GM12878 (cell line): Measurements from ENCODE around the gene DEUP1. TPM values are rescaled to one million over a fixed set of nuclear protein-coding genes. Genes with fewer than 3 reads are reported as not detected.

Experiments
- ATAC-seq: fragments of 200-7000 bp; cut with Tn5 transposase; 3 replicates; pipeline ENCODE4 v1.9.1; 2020; ENCODE audit warnings: mild to moderate bottlenecking, moderate library complexity
- BruUV-seq: library from RNA; stranded (reverse); fragments of 400-500 nt; replicated peaks from 2 replicates; lab custom pipeline; 2021; lab: Mats Ljungman, UMichigan
- CTCF ChIA-PET: fragments of 300-600 bp; sonication (Branson Sonifier 250); formaldehyde crosslinking; extraction: SDS; loops from one replicate; lab custom pipeline; 2021; ENCODE audit warnings: inconsistent platforms; lab: Yijun Ruan, JAX
- POLR2A ChIA-PET: fragments of 350-600 bp; formaldehyde crosslinking; extraction: SDS; loops from one replicate; lab custom pipeline; 2021; ENCODE audit warnings: inconsistent platforms; lab: Charles Lee
- RAD21 ChIA-PET: fragments of 300-600 bp; sonication (Branson Sonifier 250); formaldehyde crosslinking; loops from one replicate; lab custom pipeline; 2023; ENCODE audit warnings: antibody characterized with exemption; ENCODE audit not compliant: unreplicated experiment; lab: Charles Lee
- SMC1A ChIA-PET: fragments of 300-600 bp; sonication (Branson Sonifier 250); formaldehyde crosslinking; loops from one replicate; lab custom pipeline; 2023; ENCODE audit not compliant: unreplicated experiment, uncharacterized antibody; lab: Charles Lee
- DNase-seq: peaks from one replicate; pipeline ENCODE4 v3.0.0-alpha.2; 2011; ENCODE audit warnings: low read depth, low spot score
- FAIRE-seq: peaks from 3 replicates; lab custom pipeline; 2011; peaks lifted over from hg19 to GRCh38; lab: Jason Lieb, UNC
- H2AFZ ChIP-seq: 2 replicates; pipeline ENCODE4 v1.6.0; 2011; ENCODE audit warnings: low read depth, low read length, control low read depth; ENCODE audit not compliant: control insufficient read depth
- H3K27ac ChIP-seq: 2 replicates; pipeline ENCODE4 v1.5.1; 2011; ENCODE audit warnings: control low read depth; ENCODE audit not compliant: control insufficient read depth, insufficient read depth
- H3K27me3 ChIP-seq, 2 experiments: replicated peaks in 1 of 2; 2 replicates each; pipeline versions ENCODE4 v1.6.0 to v1.6.1; 2011; ENCODE audit warnings: low read length in 1 of 2; ENCODE audit not compliant: control insufficient read depth in 2 of 2, insufficient read depth in 2 of 2
- H3K36me3 ChIP-seq, 2 experiments: 2 replicates each; pipeline ENCODE4 v1.5.1; 2011; ENCODE audit warnings: low read length in 1 of 2; ENCODE audit not compliant: control insufficient read depth in 2 of 2, insufficient read depth in 2 of 2
- H3K4me1 ChIP-seq: 2 replicates; pipeline ENCODE4 v1.6.1; 2011; ENCODE audit warnings: mild to moderate bottlenecking, low read length, moderate library complexity, mixed read lengths; ENCODE audit not compliant: control insufficient read depth, insufficient read depth
- H3K4me2 ChIP-seq: 2 replicates; pipeline ENCODE4 v1.6.0; 2011; ENCODE audit warnings: control low read depth; ENCODE audit not compliant: control insufficient read depth, insufficient read depth
- H3K4me3 ChIP-seq: fragments of 200-600 bp; sonication (generic); 2 replicates; pipeline ENCODE4 v1.5.1; 2016
- H3K79me2 ChIP-seq: 2 replicates; pipeline ENCODE4 v1.6.0; 2011; ENCODE audit warnings: low read length; ENCODE audit not compliant: control insufficient read depth, insufficient read depth
- H3K9ac ChIP-seq: 2 replicates; pipeline ENCODE4 v1.8.0; 2011; ENCODE audit warnings: low read length, control low read depth, mixed read lengths; ENCODE audit not compliant: control insufficient read depth, insufficient read depth
- H3K9me3 ChIP-seq: replicated peaks from 3 replicates; pipeline ENCODE4 v1.5.1; 2011; ENCODE audit warnings: mild to moderate bottlenecking, low read length; ENCODE audit not compliant: control insufficient read depth, insufficient read depth
- H4K20me1 ChIP-seq: 2 replicates; pipeline ENCODE4 v1.6.0; 2011; ENCODE audit not compliant: control insufficient read depth, insufficient read depth
- CTCF ChIP-seq, 3 experiments: IDR thresholded peaks in 2 of 3; conservative IDR thresholded peaks in 1 of 3; 2 replicates each; pipeline ENCODE4 v1.5.1; 2011; ENCODE audit warnings: low read depth in 3 of 3, low read length in 3 of 3, mild to moderate bottlenecking in 3 of 3, control low read depth in 2 of 3, moderate library complexity in 2 of 3, inconsistent platforms in 1 of 3, mixed read lengths in 1 of 3; ENCODE audit not compliant: control insufficient read depth in 2 of 3, insufficient read depth in 1 of 3; ENCODE audit errors: extremely low read depth in 1 of 3
- LARP7 ChIP-seq: fragments of 450-650 bp; IDR thresholded peaks from 2 replicates; pipeline ENCODE4 v1.6.1; 2017; ENCODE audit warnings: mild to moderate bottlenecking
- MEF2A ChIP-seq: IDR thresholded peaks from 2 replicates; pipeline ENCODE4 v1.6.1; 2011; ENCODE audit warnings: low read depth, mild to moderate bottlenecking, low read length, moderate library complexity; ENCODE audit not compliant: insufficient read depth
- MTA3 ChIP-seq: IDR thresholded peaks from 2 replicates; pipeline ENCODE4 v1.6.1; 2012; ENCODE audit warnings: low read length, inconsistent platforms, borderline replicate concordance
- MYB ChIP-seq: fragments of 150-350 bp; IDR thresholded peaks from 2 replicates; pipeline ENCODE4 v1.6.1; 2014; ENCODE audit warnings: mild to moderate bottlenecking, low read depth, low read length, borderline replicate concordance
- RAD21 ChIP-seq: IDR thresholded peaks from 2 replicates; pipeline ENCODE4 v1.6.1; 2011; ENCODE audit warnings: mild to moderate bottlenecking, low read depth, low read length, moderate library complexity; ENCODE audit not compliant: insufficient read depth
- RB1 ChIP-seq: fragments of 450-650 bp; formaldehyde crosslinking; IDR thresholded peaks from 2 replicates; pipeline ENCODE4 v1.6.1; 2017; ENCODE audit warnings: mild to moderate bottlenecking, borderline replicate concordance
- TARDBP ChIP-seq: IDR thresholded peaks from 2 replicates; pipeline ENCODE4 v1.6.1; 2016; ENCODE audit warnings: borderline replicate concordance
- ZBTB4 ChIP-seq: fragments of 450-650 bp; formaldehyde crosslinking; IDR thresholded peaks from 2 replicates; pipeline ENCODE4 v1.4.0; 2022; ENCODE audit warnings: mild to moderate bottlenecking, moderate library complexity
- WGBS: methylation state at CpG from one replicate; pipeline ENCODE4 v1.1.6; 2016; ENCODE audit warnings: low lambda C conversion rate; ENCODE audit not compliant: insufficient replicate concordance, insufficient coverage; ENCODE audit errors: missing lambda C conversion rate; 5-methylcytosine and 5-hydroxymethylcytosine counted together
- in situ Hi-C: fragments of 300-500 bp; cut with MboI; formaldehyde crosslinking; loops from 9 replicates; pipeline ENCODE4 v1.14.3; 2018; ENCODE audit warnings: mixed read lengths
- intact Hi-C: fragments of 100-400 bp; cut with micrococcal nuclease; formaldehyde crosslinking; loops from one replicate; pipeline ENCODE4 v1.14.2; 2022; ENCODE audit not compliant: unreplicated experiment
- polyA plus RNA-seq, 11 experiments: library from polyadenylated mRNA; depleted of rRNA in 4 of 11; unstranded in 6 of 11; stranded (reverse) in 5 of 11; fragments of >200 nt; fragmentation: Nextera tagmentation in 4 of 11; fragmentation: Illumina TruSeq in 1 of 11; extraction: Ambion mirVana in 4 of 11; extraction: Trizol in 1 of 11; gene quantifications; 1 replicate in 1 of 11; 2 replicates in 10 of 11; pipeline versions ENCODE4 v1.2.1 to v1.2.3, GENCODE V29; 2011 to 2016; ENCODE audit warnings: inconsistent platforms in 2 of 11, missing spikeins in 2 of 11, low read depth in 1 of 11
- total RNA-seq, 4 experiments: library from RNA; depleted of rRNA in 3 of 4; stranded (reverse); fragments of >200 nt in 3 of 4; fragmentation: Illumina TruSeq in 1 of 4; extraction: Trizol in 1 of 4; gene quantifications; 2 replicates each; pipeline versions ENCODE4 v1.2.1 to v1.2.3, GENCODE V29; 2013 to 2021
- TF ChIP-seq, protein P1 (sequence below): fragments of 450-650 bp; IDR thresholded peaks from 2 replicates; pipeline ENCODE4 v1.6.1; 2017; ENCODE audit warnings: mild to moderate bottlenecking
- TF ChIP-seq, protein P2 (sequence below): IDR thresholded peaks from 2 replicates; pipeline ENCODE4 v1.6.1; 2012; ENCODE audit warnings: low read depth, low read length, improper control_type of control experiment
- TF ChIP-seq, protein P3 (sequence below): fragments of 450-650 bp; IDR thresholded peaks from 2 replicates; pipeline ENCODE4 v1.6.1; 2014; ENCODE audit warnings: mild to moderate bottlenecking

The DEUP1 gene
- total and polyA plus RNA-seq, 10 of the 15 experiments (the other 5 are each of a cell fraction or from before 2014, with no cell fraction given) = 0.12 TPM; not detected in 9

DNA sequence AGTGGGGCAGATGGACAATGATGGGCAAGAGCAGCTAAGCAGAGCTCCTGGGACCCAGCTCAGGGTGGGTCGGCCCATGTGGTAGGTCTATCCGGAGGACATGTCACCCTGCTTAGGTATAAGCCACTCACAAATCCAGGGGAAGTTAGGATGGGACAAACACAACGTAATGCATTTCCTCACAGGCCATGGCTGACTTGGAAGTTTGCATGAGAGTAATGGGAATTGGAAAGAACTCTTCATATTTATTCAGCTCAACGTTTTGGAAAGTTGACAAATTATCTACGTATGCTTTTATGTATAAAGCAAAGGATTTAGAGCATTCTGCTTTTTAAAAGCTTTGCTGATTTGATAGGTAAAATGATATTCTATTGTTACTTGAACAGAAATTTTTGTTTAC, 137.7 kb downstream of the DEUP1 start:
- Histone ChIP-seq H3K9me3 (no peaks in the 10 kb centered on the region), H3K79me2 (no peaks in the 10 kb centered on the region), H3K4me2 (no peak overlapping the region), H3K4me1 (no peaks in the 10 kb centered on the region), H3K27ac (no peak overlapping the region), H2AFZ (no peak overlapping the region), H3K27me3 (no peaks in the 10 kb centered on the region), H3K4me3 (no peak overlapping the region), H3K36me3 (no peaks in the 10 kb centered on the region), H4K20me1 (no peaks in the 10 kb centered on the region), H3K9ac (no peak overlapping the region)
- ChIA-PET CTCF (interaction anchor here (0.7 to 1.1 kb wide), 3 partner anchors 29 to 110 kb away, joined by 3 to 6 read pairs (median 4); no protein-coding TSS in a partner anchor), RAD21 (interaction anchor here (0.6 to 0.7 kb wide), 2 partner anchors 130 to 316 kb away, joined by 3 read pairs; partner anchors contain the start of gene MED17), POLR2A (interaction anchor here (0.7 kb wide), 1 partner anchor 28 kb away, joined by 4 read pairs; no protein-coding TSS in a partner anchor), SMC1A (interaction anchor here (0.7 to 1.0 kb wide), 4 partner anchors 10 to 526 kb away, joined by 3 to 5 read pairs (median 4); no protein-coding TSS in a partner anchor)
- 29% methylated on average over 5 of the region's 5 CpGs for WGBS
- DNase-seq (no peak), FAIRE-seq (no peak), ATAC-seq (no peak)
- TF ChIP-seq MEF2A (no peak), RB1 (no peak), LARP7 (no peak), ZBTB4 (CRISPR knock-in tag) (no peak), MYB (no peak), RAD21 (no peak), MTA3 (no peak), TARDBP (no peak), CTCF (IDR thresholded peaks at IDR 0.05 in 2 of 3, conservative IDR thresholded peaks at IDR 0.05 in 1 of 3; ENCODE audit: control insufficient read depth in 2 of 3, extremely low read depth in 1 of 3, insufficient read depth in 1 of 3, low read depth in 3 of 3, low read length in 3 of 3) (no peak)
- TF ChIP-seq, protein P1, sequence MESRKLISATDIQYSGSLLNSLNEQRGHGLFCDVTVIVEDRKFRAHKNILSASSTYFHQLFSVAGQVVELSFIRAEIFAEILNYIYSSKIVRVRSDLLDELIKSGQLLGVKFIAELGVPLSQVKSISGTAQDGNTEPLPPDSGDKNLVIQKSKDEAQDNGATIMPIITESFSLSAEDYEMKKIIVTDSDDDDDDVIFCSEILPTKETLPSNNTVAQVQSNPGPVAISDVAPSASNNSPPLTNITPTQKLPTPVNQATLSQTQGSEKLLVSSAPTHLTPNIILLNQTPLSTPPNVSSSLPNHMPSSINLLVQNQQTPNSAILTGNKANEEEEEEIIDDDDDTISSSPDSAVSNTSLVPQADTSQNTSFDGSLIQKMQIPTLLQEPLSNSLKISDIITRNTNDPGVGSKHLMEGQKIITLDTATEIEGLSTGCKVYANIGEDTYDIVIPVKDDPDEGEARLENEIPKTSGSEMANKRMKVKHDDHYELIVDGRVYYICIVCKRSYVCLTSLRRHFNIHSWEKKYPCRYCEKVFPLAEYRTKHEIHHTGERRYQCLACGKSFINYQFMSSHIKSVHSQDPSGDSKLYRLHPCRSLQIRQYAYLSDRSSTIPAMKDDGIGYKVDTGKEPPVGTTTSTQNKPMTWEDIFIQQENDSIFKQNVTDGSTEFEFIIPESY = no peak
- TF ChIP-seq, protein P2, sequence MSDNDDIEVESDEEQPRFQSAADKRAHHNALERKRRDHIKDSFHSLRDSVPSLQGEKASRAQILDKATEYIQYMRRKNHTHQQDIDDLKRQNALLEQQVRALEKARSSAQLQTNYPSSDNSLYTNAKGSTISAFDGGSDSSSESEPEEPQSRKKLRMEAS = no peak
- TF ChIP-seq, protein P3, sequence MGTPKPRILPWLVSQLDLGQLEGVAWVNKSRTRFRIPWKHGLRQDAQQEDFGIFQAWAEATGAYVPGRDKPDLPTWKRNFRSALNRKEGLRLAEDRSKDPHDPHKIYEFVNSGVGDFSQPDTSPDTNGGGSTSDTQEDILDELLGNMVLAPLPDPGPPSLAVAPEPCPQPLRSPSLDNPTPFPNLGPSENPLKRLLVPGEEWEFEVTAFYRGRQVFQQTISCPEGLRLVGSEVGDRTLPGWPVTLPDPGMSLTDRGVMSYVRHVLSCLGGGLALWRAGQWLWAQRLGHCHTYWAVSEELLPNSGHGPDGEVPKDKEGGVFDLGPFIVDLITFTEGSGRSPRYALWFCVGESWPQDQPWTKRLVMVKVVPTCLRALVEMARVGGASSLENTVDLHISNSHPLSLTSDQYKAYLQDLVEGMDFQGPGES = no peak
- intact Hi-C loops = no loop called here
- in situ Hi-C loops = no loop called here
- BruUV-seq = no TSS peak
